ENCODE measurements around the gene TECPR1. TPM values are rescaled to one million over a fixed set of nuclear protein-coding genes. Genes with fewer than 3 reads are reported as not detected.

Gene TECPR1
- total RNA-seq, 1 experiment from 2014 or later = 13.9 TPM

GRCh38 chr7:98294798-98295382, 42.9 kb upstream of the TECPR1 start:
- no peak overlapping the region for H3K4me2 ChIP-seq (ENCODE audit: insufficient read depth, insufficient read length, low read length)
- Mint-ChIP-seq H3K27me3 (ENCODE audit: low read depth) (no peaks in the 10 kb centered on the region), H3K9me3 (no peaks in the 10 kb centered on the region), H3K4me1 (peaks cover 16 to 22% of the 10 kb centered on the region in 2 experiments), H3K36me3 (ENCODE audit: insufficient read depth in 1 of 3, low read depth in 3 of 3) (peaks cover 10 to 50% (median 44%) of the 10 kb centered on the region in 3 experiments; a peak in 6 of 7 replicates), H3K27ac (peak overlapping the region in 2 of 3 experiments; percentile 70 to 81; a peak in 5 of 7 replicates), H3K4me3 (peak overlapping the region in 1 of 2 experiments; percentile 23; a peak in 2 of 5 replicates)
- no peak overlapping the region for H2BK120ac ChIP-seq (ENCODE audit: low read depth, low read length, poor library complexity, severe bottlenecking)
- no peaks in the 10 kb centered on the region for H3K79me1 ChIP-seq (ENCODE audit: insufficient read depth, low read depth, low read length, poor library complexity, severe bottlenecking)
- no peak overlapping the region for H3T11ph ChIP-seq (ENCODE audit: low read length)
- H3K27ac ChIP-seq (ENCODE audit: insufficient read length, low read depth, low read length) = no peak overlapping the region
- no peaks in the 10 kb centered on the region for H3K23me2 ChIP-seq (ENCODE audit: insufficient read length, low read depth, low read length, poor library complexity, severe bottlenecking)
- no peak overlapping the region for H2AK5ac ChIP-seq (ENCODE audit: insufficient read length, low read length)
- H3K79me2 ChIP-seq (ENCODE audit: insufficient read depth, low read length) = no peaks in the 10 kb centered on the region
- no peak overlapping the region for H2BK5ac ChIP-seq (ENCODE audit: insufficient read length, low read length)
- H4K91ac ChIP-seq (ENCODE audit: insufficient read length, low read depth, low read length) = no peak overlapping the region
- H3K14ac ChIP-seq (ENCODE audit: insufficient read depth, low read length) = no peak overlapping the region
- H2BK12ac ChIP-seq (ENCODE audit: insufficient read length, low read depth, low read length) = no peak overlapping the region
- H3K4ac ChIP-seq (ENCODE audit: low read depth, low read length) = no peak overlapping the region
- H3K9ac ChIP-seq (ENCODE audit: extremely low read depth, insufficient read length, low read length) = no peak overlapping the region
- no peaks in the 10 kb centered on the region for H4K20me1 ChIP-seq (ENCODE audit: control insufficient read depth, insufficient read depth, insufficient read length)
- no peaks in the 10 kb centered on the region for H3K9me3 ChIP-seq (ENCODE audit: control insufficient read depth, low read depth, low read length)
- H3K23ac ChIP-seq (ENCODE audit: insufficient read length, low read depth, low read length) = no peak overlapping the region
- no peak overlapping the region for H3K18ac ChIP-seq (ENCODE audit: insufficient read length, low read depth, low read length)
- no peaks in the 10 kb centered on the region for H3K27me3 ChIP-seq (ENCODE audit: insufficient read depth, low read length)
- no CpG with 5 or more reads among the region's 14 CpGs for WGBS (ENCODE audit: extremely low coverage, insufficient read length, low lambda C conversion rate)
- no peaks in the 10 kb centered on the region for H3K4me1 ChIP-seq (ENCODE audit: insufficient read depth, low read length)
- no peak overlapping the region for H2BK20ac ChIP-seq (ENCODE audit: low read depth, low read length, poor library complexity, severe bottlenecking)
- TF ChIP-seq, protein P1, sequence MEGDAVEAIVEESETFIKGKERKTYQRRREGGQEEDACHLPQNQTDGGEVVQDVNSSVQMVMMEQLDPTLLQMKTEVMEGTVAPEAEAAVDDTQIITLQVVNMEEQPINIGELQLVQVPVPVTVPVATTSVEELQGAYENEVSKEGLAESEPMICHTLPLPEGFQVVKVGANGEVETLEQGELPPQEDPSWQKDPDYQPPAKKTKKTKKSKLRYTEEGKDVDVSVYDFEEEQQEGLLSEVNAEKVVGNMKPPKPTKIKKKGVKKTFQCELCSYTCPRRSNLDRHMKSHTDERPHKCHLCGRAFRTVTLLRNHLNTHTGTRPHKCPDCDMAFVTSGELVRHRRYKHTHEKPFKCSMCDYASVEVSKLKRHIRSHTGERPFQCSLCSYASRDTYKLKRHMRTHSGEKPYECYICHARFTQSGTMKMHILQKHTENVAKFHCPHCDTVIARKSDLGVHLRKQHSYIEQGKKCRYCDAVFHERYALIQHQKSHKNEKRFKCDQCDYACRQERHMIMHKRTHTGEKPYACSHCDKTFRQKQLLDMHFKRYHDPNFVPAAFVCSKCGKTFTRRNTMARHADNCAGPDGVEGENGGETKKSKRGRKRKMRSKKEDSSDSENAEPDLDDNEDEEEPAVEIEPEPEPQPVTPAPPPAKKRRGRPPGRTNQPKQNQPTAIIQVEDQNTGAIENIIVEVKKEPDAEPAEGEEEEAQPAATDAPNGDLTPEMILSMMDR (conservative IDR thresholded peaks at IDR 0.05) = peak; percentile 93
- H4K8ac ChIP-seq (replicated peaks; ENCODE audit: insufficient read length, low read depth, low read length) = no peak overlapping the region
- peak; percentile 89 for DNase-seq
- no peak overlapping the region for H4K5ac ChIP-seq (ENCODE audit: insufficient read length, low read depth, low read length)
- no peak overlapping the region for H3K56ac ChIP-seq (ENCODE audit: insufficient read length, low read depth, low read length)
- H2BK15ac ChIP-seq (ENCODE audit: low read depth, low read length) = no peak overlapping the region
- H2AFZ ChIP-seq (ENCODE audit: low read length) = no peak overlapping the region
